HepG2 (cell line): ENCODE data around the gene THPO. TPM values are rescaled to one million over a fixed set of nuclear protein-coding genes. Genes with fewer than 3 reads are reported as not detected.

ENCODE experiments used
- BORCS8-MEF2B ChIP-seq: sonication (generic); formaldehyde crosslinking; IDR thresholded peaks from 2 replicates; pipeline ENCODE4 v1.8.0; 2022; ENCODE audit warnings: mild to moderate bottlenecking, missing genetic modification reagents
- CREB1 ChIP-seq, 2 experiments: fragments of 450-650 bp in 1 of 2; IDR thresholded peaks; 2 replicates each; pipeline ENCODE4 v1.6.1; 2016 to 2017; ENCODE audit warnings: control low read depth in 1 of 2, mild to moderate bottlenecking in 1 of 2, missing compliant biosample characterization in 1 of 2, missing genetic modification characterization in 1 of 2
- HDAC1 ChIP-seq: sonication (generic); formaldehyde crosslinking; IDR thresholded peaks from 2 replicates; pipeline ENCODE4 v1.5.1; 2020; ENCODE audit warnings: mild to moderate bottlenecking, missing genetic modification reagents
- HMGXB4 ChIP-seq, 2 experiments: sonication (generic) in 1 of 2; formaldehyde crosslinking in 1 of 2; IDR thresholded peaks; 2 replicates each; pipeline versions ENCODE4 v1.4.0 to v1.6.1; 2018 to 2020; ENCODE audit warnings: missing genetic modification reagents in 2 of 2, borderline replicate concordance in 1 of 2, low read depth in 1 of 2, mild to moderate bottlenecking in 1 of 2, missing biosample characterization in 1 of 2
- NONO ChIP-seq, 2 experiments: fragments of 450-650 bp in 1 of 2; sonication (generic) in 1 of 2; formaldehyde crosslinking in 1 of 2; IDR thresholded peaks in 1 of 2; conservative IDR thresholded peaks in 1 of 2; 2 replicates each; pipeline versions ENCODE4 v1.6.1 to v1.8.0; 2017 to 2022; ENCODE audit warnings: mild to moderate bottlenecking in 1 of 2, missing genetic modification reagents in 1 of 2, moderate library complexity in 1 of 2
- PPARG ChIP-seq: conservative IDR thresholded peaks from 2 replicates; pipeline ENCODE4 v1.6.1; 2016; ENCODE audit warnings: missing biosample characterization, missing genetic modification reagents
- REPIN1 ChIP-seq: sonication (generic); formaldehyde crosslinking; IDR thresholded peaks from 2 replicates; pipeline ENCODE4 v1.8.0; 2022; ENCODE audit warnings: missing genetic modification reagents, low read depth, mild to moderate bottlenecking, borderline replicate concordance
- SKIL ChIP-seq: sonication (generic); formaldehyde crosslinking; IDR thresholded peaks from 2 replicates; pipeline ENCODE4 v1.8.0; 2022; ENCODE audit warnings: missing genetic modification reagents, mild to moderate bottlenecking, moderate library complexity, borderline replicate concordance
- SOX13 ChIP-seq, 3 experiments: fragments of 450-650 bp in 1 of 3; sonication (generic) in 1 of 3; formaldehyde crosslinking in 1 of 3; IDR thresholded peaks in 2 of 3; conservative IDR thresholded peaks in 1 of 3; 2 replicates each; pipeline versions ENCODE4 v1.5.0 to v1.6.1; 2016 to 2020; ENCODE audit warnings: antibody characterized with exemption in 1 of 3, mild to moderate bottlenecking in 1 of 3, missing compliant biosample characterization in 1 of 3, missing genetic modification reagents in 1 of 3, moderate library complexity in 1 of 3
- XRCC5 ChIP-seq: fragments of 200-400 bp; formaldehyde crosslinking; optimal IDR thresholded peaks from 2 replicates; pipeline ENCODE3; 2017; ENCODE audit warnings: mild to moderate bottlenecking, low read length
- ZBTB33 ChIP-seq: sonication (generic); formaldehyde crosslinking; IDR thresholded peaks from 2 replicates; pipeline ENCODE4 v1.4.0; 2020; ENCODE audit warnings: missing genetic modification reagents
- ZMYM4 ChIP-seq: sonication (generic); formaldehyde crosslinking; IDR thresholded peaks from 2 replicates; pipeline ENCODE4 v1.8.1; 2023; ENCODE audit warnings: mild to moderate bottlenecking, missing genetic modification reagents
- ZNF619 ChIP-seq: sonication (generic); formaldehyde crosslinking; IDR thresholded peaks from 2 replicates; pipeline ENCODE4 v1.4.0; 2020; ENCODE audit warnings: mild to moderate bottlenecking, missing genetic modification reagents
- ZSCAN25 ChIP-seq: sonication (generic); formaldehyde crosslinking; IDR thresholded peaks from 2 replicates; pipeline ENCODE4 v1.8.0; 2022; ENCODE audit warnings: mild to moderate bottlenecking, missing genetic modification reagents
- polyA plus RNA-seq, 8 experiments: library from polyadenylated mRNA; depleted of rRNA in 3 of 8; stranded (reverse) in 7 of 8; unstranded in 1 of 8; fragments of >200 nt; fragmentation: Illumina TruSeq in 4 of 8; extraction: Trizol in 4 of 8; gene quantifications; 2 replicates each; pipeline versions ENCODE4 v1.2.1 to v1.2.3, GENCODE V29; 2011 to 2016; ENCODE audit warnings: low read depth in 4 of 8, missing spikeins in 1 of 8, mixed read lengths in 1 of 8; ENCODE audit not compliant: insufficient read depth in 1 of 8
- total RNA-seq, 5 experiments: library from RNA; depleted of rRNA; stranded (reverse); fragments of >200 nt; fragmentation: Illumina TruSeq; extraction: Trizol; gene quantifications; 2 replicates each; pipeline ENCODE4 v1.2.3, GENCODE V29; 2016; ENCODE audit warnings: low read depth in 1 of 5
- TF ChIP-seq, protein P1 (sequence below): sonication (generic); formaldehyde crosslinking; IDR thresholded peaks from 2 replicates; pipeline ENCODE4 v1.4.0; 2020; ENCODE audit warnings: missing genetic modification reagents
- TF ChIP-seq, protein P2 (sequence below): sonication (generic); formaldehyde crosslinking; IDR thresholded peaks from 2 replicates; pipeline ENCODE4 v1.4.0; 2020; ENCODE audit warnings: missing genetic modification reagents

THPO gene
- total and polyA plus RNA-seq, 2 of the 13 experiments (the other 11 are each of a cell fraction or from before 2014, with no cell fraction given): 2.8 to 4.8 TPM

GRCh38 chr3:184371570-184372018, 6.4 kb downstream of the THPO start (continued):
- TF ChIP-seq HMGXB4 (CRISPR knock-in tag; IDR thresholded peaks at IDR 0.05; ENCODE audit: borderline replicate concordance in 1 of 2, low read depth in 1 of 2) (peak; percentile 47 to 52; a peak in 1 of 4 replicates), ZBTB33 (CRISPR knock-in tag) (peak; percentile 29; the same call in 1 of the 2 replicates), NONO (IDR thresholded peaks at IDR 0.05) (no peak), NONO (CRISPR knock-in tag; conservative IDR thresholded peaks at IDR 0.05) (peak; percentile 72; the same call in 1 of the 2 replicates), PPARG (CRISPR knock-in tag) (peak; percentile 48; the same call in 1 of the 2 replicates), ZSCAN25 (0 out of 2 replicates have a peak, but pooled peaks have one; percentile 42), HDAC1 (CRISPR knock-in tag) (peak; percentile 67; the same call in 1 of the 2 replicates), ZNF619 (CRISPR knock-in tag) (0 out of 2 replicates have a peak, but pooled peaks have one; percentile 43), XRCC5 (peak; percentile 52), SOX13 (IDR thresholded peaks at IDR 0.05) (no peak), SOX13 (CRISPR knock-in tag; conservative IDR thresholded peaks at IDR 0.05 in 1 of 2, IDR thresholded peaks at IDR 0.05 in 1 of 2) (no peak), CREB1 (IDR thresholded peaks at IDR 0.05) (no peak), CREB1 (CRISPR knock-in tag; IDR thresholded peaks at IDR 0.05) (0 out of 2 replicates have a peak, but pooled peaks have one; percentile 32), REPIN1 (CRISPR knock-in tag) (peak; percentile 94), ZMYM4 (CRISPR knock-in tag) (0 out of 2 replicates have a peak, but pooled peaks have one; percentile 12), BORCS8-MEF2B (CRISPR knock-in tag) (peak; percentile 61; the same call in 1 of the 2 replicates), SKIL (CRISPR knock-in tag) (no peak)
- TF ChIP-seq, protein P1, sequence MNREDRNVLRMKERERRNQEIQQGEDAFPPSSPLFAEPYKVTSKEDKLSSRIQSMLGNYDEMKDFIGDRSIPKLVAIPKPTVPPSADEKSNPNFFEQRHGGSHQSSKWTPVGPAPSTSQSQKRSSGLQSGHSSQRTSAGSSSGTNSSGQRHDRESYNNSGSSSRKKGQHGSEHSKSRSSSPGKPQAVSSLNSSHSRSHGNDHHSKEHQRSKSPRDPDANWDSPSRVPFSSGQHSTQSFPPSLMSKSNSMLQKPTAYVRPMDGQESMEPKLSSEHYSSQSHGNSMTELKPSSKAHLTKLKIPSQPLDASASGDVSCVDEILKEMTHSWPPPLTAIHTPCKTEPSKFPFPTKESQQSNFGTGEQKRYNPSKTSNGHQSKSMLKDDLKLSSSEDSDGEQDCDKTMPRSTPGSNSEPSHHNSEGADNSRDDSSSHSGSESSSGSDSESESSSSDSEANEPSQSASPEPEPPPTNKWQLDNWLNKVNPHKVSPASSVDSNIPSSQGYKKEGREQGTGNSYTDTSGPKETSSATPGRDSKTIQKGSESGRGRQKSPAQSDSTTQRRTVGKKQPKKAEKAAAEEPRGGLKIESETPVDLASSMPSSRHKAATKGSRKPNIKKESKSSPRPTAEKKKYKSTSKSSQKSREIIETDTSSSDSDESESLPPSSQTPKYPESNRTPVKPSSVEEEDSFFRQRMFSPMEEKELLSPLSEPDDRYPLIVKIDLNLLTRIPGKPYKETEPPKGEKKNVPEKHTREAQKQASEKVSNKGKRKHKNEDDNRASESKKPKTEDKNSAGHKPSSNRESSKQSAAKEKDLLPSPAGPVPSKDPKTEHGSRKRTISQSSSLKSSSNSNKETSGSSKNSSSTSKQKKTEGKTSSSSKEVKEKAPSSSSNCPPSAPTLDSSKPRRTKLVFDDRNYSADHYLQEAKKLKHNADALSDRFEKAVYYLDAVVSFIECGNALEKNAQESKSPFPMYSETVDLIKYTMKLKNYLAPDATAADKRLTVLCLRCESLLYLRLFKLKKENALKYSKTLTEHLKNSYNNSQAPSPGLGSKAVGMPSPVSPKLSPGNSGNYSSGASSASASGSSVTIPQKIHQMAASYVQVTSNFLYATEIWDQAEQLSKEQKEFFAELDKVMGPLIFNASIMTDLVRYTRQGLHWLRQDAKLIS (CRISPR knock-in tag): 0 out of 2 replicates have a peak, but pooled peaks have one; percentile 56
- TF ChIP-seq, protein P2, sequence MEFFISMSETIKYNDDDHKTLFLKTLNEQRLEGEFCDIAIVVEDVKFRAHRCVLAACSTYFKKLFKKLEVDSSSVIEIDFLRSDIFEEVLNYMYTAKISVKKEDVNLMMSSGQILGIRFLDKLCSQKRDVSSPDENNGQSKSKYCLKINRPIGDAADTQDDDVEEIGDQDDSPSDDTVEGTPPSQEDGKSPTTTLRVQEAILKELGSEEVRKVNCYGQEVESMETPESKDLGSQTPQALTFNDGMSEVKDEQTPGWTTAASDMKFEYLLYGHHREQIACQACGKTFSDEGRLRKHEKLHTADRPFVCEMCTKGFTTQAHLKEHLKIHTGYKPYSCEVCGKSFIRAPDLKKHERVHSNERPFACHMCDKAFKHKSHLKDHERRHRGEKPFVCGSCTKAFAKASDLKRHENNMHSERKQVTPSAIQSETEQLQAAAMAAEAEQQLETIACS (CRISPR knock-in tag): no peak
